Measurements from ENCODE around the gene WDR3. TPM values are rescaled to one million over a fixed set of nuclear protein-coding genes. Genes with fewer than 3 reads are reported as not detected.

WDR3 gene
- polyA plus RNA-seq, 3 donors, result 26.0 to 29.0 (median 28.0) TPM

DNA sequence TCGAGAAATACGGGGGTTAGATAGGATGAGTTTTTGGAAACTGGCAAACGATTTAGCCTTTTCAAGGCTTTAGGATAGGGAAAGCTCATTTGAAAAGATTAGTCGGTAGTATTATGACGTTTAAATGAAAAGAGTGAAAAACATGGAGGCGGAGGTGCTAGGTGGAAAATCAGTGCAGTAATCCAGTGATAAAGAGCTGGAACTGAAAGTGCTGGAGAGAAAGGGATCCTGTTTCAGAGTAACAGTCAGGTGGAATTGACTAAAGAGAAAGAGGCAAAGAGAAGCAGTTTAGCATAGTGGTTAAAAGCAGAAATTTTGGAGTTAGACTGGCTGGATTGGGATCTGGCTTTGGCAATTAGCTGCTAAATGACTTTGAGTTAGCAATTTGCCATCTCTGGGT lies 945 bp downstream of the WDR3 start:
- DNase-seq, result peak; percentile 8

DNA sequence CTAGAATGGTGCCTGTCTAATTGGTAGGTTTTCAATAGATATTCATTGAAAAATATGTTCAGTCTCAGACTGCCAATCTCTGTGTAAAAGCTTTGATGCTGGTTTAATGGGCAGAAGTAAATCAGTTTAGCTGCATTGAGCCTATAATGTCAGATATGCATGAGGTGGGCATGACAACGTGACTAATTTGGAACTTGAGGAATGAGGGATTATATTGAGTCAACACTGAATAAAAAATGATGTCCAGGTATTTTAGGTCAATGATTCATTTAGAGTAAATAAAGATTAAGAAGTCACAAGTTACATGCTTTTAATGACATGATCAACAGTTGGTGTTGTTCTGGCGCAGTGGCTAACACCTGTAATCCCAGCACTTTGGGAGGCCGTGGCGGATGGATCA lies 3.0 kb downstream of the WDR3 start:
- DNase-seq, result no peak

DNA sequence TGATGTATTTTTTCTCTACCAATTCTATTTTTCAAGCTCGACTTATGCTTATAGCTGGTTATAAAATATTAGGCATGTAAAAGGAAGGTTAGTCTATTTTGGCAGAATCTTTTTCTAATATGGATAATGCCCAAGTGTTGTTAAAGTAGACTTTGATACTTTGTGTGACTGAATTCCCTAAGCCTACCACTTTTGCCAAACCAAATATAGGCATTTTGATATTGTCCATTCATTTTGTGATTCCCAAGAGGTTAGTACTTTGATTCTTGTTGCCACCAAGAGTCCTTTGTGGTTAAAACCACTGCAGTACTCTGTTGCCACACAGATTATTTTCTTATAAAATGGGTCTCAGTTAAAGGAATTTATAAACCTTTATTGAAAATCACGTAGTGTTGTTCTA lies 4.2 kb downstream of the WDR3 start:
- no peak for DNase-seq

DNA sequence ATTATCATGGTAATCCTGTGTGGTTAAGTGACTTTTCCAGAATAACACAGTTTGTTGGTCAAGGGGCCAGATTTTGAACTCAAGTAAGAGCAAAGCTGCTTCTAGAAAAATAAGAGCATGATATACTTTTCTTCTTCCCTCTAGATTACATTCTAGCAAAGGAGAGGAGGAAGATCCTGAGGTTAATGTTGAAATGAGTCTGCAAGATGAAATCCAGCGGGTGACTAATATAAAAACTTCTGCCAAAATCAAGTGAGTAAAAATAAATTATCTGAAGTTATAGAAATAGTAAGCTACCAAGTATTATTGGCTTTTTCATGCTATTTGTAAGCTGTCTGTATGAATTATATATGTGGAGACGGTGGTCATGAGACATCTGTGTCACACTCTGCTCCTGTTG lies 12.8 kb downstream of the WDR3 start:
- no peak for DNase-seq

DNA sequence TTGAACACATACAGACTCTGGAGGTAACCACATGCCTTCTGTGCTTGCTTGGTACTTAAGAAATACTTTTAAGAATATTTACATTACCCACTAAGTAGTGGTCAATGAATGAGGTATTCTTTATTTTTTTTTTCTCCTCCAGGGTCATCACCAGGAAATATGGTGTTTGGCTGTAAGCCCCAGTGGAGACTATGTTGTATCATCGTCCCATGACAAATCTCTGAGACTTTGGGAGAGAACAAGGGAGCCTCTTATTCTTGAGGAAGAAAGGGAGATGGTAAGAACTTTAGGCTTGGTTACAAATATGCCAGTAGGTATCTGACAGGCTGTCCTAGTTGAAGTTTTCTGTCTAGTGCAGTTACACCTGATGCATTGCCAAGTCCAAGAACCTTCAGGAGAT lies 22.8 kb downstream of the WDR3 start:
- no peak for DNase-seq

DNA sequence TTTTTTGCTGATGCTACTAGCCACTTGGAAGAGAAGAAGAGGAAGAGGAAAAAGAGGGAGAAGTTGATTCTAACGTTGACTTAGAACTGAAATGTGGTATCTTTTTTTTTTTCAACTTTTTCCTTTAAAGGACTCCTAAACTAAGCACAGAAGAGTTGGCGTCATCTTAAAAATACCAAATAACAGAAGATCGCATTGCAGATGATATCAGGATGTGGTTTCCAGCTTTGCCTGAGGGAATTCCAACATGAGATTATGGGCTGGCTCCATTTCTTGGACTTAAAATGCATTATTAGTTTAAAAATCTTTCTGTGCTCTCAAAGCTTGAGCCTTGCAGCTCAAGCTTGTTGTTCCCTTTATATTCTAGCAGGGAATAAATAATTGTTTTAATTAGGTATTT lies 29.8 kb downstream of the WDR3 start:
- no peak for DNase-seq

DNA sequence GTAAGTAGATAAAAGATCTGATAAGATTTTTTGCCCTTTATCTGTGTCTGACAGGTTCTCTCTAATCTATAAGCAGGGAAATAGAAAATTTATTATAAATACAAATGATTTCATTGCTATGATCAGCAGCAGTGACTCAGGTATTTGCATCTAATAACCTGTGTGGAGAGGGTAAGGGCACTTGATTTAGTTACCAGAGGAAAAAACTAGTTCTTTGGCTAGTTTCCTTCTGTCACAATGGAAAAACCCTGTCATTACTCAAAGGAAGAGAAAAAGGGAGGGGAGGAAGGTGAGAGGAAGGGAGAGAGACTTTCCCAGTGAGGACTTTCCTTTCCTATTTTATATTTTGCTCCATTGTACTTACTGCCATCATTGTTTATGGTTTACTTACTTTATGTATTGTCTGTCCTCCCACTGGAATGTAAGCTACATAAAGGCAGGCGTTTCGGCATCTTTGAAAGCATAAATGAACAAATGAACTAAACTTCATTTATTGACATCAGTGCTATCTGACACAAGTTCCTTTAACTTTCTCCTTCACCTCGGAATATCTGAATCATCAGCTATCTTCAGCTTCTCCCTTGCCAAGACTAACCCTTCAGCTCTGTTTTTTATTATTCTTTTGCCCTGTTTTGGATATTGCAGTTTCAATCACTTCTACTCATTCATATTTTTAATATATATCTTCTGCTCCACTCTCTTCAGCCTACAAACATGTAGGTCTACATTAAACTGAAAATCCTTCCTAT lies 34.9 kb downstream of the WDR3 start:
- no peak for DNase-seq

DNA sequence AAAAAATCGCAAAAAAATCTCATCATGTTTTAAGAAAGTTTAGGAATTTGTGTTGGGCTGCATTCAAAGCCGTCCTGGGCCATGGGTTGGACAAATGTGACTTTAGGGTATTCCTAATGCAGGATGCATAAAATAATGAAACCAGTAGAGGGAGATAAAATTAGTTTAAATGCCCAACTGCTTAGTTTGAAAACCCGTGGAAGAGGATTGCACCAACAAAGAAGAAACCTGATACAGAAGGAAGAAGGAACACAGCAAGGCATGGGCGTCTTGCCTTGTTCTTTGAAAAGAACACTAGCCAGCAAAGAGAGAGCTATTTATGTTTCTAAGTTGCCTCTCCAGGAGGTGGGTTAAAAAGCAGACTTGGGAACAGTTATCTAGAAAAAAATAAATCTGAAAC lies 37.9 kb downstream of the WDR3 start:
- no peak for DNase-seq

DNA sequence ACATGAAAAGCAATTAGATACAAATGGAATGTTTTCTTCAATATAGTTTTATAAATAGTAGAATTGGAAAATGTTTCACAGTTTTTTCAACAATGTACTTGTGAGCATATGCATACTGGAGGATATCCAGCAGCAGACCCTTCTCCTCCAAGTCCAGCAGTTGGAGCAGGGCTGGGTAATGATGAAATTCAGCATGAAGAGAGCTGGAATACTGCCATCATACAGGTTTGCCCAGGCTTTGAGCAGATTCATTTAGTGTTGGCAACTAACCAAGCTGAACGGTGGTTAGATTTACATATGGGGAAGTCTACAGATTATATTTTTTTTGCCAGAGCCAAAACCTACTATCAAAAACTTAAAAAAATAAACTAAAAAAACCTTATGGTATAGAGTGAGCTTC lies 38.3 kb downstream of the WDR3 start:
- DNase-seq, result no peak

DNA sequence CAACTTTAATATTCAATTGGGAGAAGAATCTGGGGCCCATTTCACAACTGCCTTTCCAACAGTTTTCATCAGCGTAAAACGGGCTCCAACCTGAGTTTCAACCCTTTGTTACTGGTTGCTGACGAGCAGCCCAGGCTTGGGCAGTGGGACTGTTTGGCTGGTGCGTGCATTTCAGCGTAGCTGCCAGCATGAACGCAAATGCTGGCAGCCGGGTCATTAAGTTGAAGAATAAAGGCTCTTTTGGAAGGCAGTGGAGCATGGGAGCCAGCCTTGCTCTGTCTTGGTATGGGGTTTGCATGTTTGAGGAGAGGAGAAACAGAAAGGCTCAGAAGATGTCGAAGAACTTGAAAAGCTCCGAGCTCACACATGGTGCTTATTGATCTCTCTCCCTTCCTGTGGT lies 40.7 kb downstream of the WDR3 start:
- DNase-seq, result peak; percentile 62

DNA sequence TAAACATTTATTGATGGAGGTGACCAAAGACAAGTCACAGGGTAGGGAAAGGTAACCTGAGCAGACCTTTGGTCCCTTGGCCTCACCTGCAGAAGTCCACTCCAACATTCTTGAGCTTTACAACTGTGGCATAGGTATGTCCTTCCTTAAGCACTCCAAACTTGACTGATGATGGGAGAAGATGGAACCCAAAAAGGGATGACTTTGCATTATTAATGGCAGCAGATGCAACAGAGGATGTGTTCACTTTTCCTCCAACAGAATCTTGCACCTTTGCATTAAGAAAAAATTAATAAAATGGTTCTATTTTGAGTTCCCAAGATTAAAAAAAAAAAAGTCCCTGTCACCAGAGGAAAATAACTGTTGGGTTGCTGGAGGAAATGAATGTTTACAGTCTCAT lies 42.2 kb downstream of the WDR3 start:
- no peak for DNase-seq

DNA sequence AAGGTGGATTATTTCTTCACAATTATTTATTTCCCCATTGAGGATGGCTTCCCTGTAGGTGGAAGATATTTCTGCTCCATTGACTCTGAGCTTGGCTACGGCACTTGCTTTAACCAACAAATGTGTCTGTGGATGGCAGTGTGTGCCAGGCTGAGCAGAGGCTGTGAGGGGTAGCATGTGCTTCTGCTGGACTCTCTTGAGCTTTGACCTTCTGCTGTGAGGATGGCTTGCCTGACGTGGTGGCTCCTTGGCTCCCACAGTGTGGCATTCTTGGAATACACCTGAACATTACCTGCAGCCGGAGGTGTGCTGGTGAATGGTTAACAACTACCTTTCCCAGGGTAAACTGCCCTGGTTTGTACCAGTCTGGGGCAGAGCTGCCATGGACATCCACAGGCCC lies 46.8 kb downstream of the WDR3 start:
- no peak for DNase-seq

DNA sequence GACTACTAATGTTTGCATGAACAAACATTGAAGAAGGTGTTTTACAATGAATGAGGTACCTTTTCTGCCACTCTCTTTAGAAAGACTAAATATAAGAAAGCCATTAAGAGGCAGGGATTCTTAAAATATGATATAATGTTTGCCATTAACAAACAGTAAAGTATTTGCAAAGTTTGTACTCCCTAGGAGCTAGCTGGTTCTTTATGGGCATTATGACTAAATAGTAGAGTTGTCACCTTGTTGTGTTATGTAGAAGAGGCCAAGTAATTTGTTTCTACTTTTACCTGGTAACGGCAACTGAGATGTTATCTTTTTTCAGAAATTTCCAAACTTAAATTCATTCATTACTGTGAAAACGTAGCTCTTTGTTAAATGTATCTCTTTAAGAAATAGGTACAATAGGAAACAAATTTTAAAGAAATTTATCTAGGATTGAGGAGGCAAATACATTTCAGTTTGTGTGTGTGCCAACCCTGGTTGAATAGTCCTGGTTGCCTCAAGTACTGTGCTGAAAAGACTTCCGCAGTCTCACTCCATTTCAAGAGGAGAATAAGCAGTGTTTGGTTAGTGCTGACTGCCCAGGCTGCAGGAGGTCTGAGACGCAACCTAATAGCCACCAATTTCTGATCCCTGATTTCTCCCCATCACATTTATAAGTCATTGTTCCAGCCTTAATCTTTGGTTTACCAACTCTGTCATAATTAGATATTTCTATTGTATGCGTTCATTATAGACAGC lies 52.1 kb downstream of the WDR3 start:
- DNase-seq, result no peak

DNA sequence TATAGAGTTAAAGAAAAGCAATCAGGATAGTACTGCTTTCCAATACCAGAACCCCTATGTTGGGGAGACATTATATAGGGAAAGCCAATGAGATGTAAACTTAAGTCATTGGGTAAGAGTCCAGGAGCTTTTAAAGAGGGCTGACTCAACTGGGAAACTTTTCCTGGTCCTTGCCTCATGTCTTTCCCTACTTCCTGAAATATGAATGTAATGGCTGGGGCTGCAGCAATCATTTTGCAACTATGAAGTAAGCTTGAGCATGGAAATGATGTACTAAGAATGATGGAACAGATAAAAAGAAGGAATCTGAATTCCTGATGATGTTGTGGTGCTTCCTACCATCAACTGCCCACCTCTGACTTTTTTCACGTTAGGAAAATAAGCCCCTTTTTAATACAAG lies 55.7 kb downstream of the WDR3 start:
- DNase-seq, result no peak

DNA sequence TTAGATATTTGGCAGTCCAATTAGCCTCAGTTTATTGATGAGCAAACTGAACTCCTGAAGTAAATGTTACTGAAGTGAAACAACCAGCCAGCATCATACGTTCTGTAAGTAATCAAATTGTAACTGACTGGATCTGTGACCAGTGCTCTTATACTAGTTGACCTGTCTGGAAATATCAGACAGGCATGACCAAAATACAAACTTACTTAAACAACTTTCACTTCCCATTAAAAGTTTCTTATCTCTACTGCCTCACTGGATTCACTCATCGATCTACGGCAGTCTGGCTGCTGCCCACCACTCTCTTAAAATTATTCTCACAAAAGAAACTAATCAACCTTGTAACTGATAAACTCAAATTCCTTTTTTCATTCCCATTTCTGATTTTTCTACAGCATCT lies 56.4 kb downstream of the WDR3 start:
- DNase-seq, result no peak

DNA sequence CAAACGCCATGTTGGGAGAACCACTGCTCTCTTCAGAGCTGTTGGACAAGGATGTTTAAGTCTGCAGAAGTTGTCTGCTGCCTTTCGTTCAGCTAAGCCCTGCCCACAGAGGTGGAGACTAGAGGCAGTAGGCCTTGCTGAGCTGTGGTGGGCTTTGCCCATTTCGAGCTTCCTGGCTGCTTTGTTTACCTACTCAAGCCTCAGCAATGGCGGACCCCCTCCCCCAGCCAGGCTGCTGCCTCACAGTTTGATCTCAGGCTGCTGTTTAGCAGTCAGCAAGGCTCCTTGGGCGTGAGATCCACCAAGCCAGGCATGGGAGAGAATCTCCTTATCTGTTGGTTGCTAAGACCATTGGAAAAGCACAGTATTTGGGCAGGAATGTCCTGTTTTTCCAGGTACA lies 74.8 kb downstream of the WDR3 start:
- DNase-seq, result no peak

DNA sequence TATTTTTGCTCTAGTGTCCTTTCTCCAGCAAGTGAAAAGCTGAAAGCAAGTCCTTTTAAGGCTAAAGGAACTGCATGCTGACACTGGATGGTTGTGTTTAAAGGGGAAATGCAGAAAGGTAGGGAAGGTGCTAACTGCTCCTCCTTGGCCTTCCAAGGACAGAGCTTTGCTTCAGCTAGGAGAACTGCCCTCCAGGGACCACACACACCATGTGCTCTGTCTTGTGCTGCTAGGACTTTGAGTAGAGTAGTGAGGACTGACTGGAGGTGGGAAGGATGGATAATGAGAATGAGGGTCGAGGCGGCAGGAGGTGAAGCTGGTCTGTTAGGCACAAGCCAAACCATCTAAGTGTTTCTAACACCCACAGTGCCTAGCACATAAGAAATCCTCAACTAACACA lies 77.9 kb downstream of the WDR3 start:
- no peak for DNase-seq

DNA sequence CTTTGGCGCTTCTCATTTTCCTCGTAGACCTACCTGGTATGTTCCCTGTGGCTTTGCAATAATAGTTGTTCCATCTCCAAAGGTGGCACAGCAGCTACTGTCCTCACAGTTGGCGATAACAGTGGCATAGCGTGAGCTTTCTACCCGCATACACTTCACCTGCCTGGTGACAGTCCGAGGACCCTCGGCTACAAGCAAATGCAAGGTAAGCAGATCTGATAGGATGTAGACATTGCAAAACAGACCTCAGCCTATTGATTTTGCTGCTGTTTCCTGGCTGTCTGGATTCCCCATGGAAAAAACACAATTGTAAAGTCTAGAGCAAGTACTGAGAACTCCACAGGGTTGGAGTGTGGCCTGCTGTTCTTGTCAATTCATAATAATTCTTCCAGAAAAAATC lies 78.5 kb downstream of the WDR3 start:
- DNase-seq, result no peak

DNA sequence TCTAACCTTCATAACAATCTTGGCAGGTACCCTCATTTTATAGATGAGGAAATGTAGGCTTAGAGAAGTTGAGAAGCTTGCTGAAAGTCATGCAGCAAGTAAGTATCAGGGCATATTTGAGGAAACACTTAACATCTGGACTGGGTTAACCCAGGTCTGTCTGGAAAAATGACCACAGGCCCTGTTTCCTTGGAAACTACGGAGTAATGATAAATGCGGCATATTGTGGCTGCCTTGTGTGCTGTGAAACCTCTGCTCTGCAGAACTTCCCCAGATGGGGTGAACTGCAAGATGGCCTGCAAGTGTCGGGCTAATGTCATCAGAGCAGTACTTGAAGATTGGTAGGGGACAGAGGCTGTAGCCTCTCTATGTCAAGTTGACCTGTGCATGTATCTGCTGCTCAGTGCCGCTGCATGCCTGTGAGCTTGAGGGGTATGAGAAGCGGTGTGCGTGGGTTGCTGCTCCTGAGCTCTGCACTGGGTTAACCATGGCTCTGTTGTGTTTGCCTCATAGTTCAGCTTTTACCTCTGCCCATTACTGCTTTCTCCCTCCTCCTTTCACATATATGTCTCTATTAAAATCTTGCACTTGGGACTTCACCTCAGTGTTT lies 83.1 kb downstream of the WDR3 start:
- DNase-seq, result no peak

DNA sequence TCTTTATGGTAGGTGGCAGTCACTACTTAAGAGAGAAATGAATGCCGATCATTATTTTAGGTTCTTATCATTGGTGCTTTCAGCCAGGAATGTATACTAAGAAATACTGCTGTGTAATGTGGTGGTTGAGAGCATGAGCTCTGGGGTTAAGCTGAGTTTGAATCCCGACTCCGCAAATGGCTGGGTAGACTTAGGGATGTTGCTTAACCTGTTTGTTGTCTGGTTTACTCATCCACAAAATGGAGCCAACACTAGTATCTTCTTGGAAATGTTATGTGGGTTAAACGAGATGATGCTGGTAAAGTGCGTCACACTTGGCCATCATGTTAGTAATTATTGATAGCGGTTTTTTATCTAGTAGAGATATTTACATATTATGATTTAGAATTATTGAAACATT lies 83.8 kb downstream of the WDR3 start:
- DNase-seq, result no peak

DNA sequence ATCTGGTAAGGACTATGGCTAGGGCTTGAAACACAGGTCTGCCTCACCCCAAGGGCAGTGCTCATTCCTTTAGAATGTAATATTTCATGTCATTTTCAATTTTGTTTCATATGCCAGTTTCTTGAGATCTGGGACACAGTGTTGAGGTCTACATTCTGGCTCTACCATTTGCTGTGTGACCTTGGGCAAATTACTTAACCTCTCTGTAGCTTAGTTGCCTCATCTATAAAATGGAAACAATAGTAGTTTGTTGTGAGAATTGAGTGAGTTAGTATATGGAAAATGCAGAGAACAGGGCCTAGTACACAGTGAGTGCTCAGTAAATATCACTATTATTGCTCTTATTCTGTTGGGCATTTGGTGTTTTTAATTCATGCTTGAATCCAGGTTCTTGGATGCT lies 84.4 kb downstream of the WDR3 start:
- no peak for DNase-seq
